GM12892 (cell line): Measurements from ENCODE around the gene EOLA1.

Experiments used
- POLR2A ChIP-seq: IDR thresholded peaks from 2 replicates; pipeline ENCODE4 v1.6.1; 2011; ENCODE audit warnings: low read depth, low read length, control low read depth
- POLR2AphosphoS5 ChIP-seq: IDR thresholded peaks from 2 replicates; pipeline ENCODE4 v1.6.1; 2011; ENCODE audit warnings: low read depth, low read length, control low read depth

DNA sequence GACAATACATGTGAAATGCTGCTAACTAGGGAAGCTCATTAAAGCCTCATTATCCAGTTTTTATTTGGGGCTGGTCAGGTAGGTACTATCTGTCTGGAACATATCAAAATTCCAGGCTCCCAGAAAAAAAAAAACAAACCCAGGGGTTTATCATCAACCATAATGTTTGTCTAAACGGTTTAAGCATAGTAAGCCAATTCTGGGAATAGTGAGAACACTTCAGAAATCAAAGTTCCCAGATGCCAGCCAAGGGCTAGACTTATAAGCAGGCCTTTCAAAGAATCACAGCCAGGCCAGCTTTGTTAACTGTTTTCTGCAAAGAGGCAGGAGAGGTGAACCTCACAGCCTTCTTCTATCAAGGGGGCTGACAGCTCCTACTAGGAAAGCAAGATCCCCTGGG is 43.8 kb upstream of the EOLA1 start:
- TF ChIP-seq POLR2A (no peak), POLR2AphosphoS5 (no peak)
